AG04450 (cell line): ENCODE measurements around the gene PLXDC2. TPM values are rescaled to one million over a fixed set of nuclear protein-coding genes. Genes with fewer than 3 reads are reported as not detected.

ENCODE experiments used
- CTCF ChIA-PET: fragments of 300-600, 350-600 bp; formaldehyde crosslinking; extraction: SDS; loops from one replicate; lab custom pipeline; 2022; ENCODE audit warnings: antibody characterized with exemption, inconsistent platforms; lab: Charles Lee
- POLR2A ChIA-PET: fragments of 350-600 bp; formaldehyde crosslinking; extraction: SDS; loops from one replicate; lab custom pipeline; 2021; ENCODE audit warnings: antibody characterized with exemption, inconsistent platforms; lab: Yijun Ruan, JAX
- DNase-seq: peaks from one replicate; pipeline ENCODE4 v3.0.0-alpha.2; 2011; ENCODE audit warnings: low read depth, low spot score
- H3K27ac ChIP-seq: one replicate; pipeline ENCODE4 v1.5.1; 2012; ENCODE audit warnings: low read depth, low read length, control low read depth
- H3K27me3 ChIP-seq: one replicate; pipeline ENCODE4 v1.6.0; 2012; ENCODE audit warnings: low read length; ENCODE audit not compliant: control insufficient read depth, insufficient read depth
- H3K4me3 ChIP-seq: 2 replicates; pipeline ENCODE4 v1.5.1; 2011; ENCODE audit warnings: mild to moderate bottlenecking, low read depth, low read length, control low read depth
- H3K9me3 ChIP-seq: 2 replicates; pipeline ENCODE4 v1.5.1; 2012; ENCODE audit warnings: low read length; ENCODE audit not compliant: control insufficient read depth, insufficient read depth
- CTCF ChIP-seq: IDR thresholded peaks from 2 replicates; pipeline ENCODE4 v1.5.1; 2011; ENCODE audit warnings: low read depth, low read length, control low read depth, inconsistent platforms
- polyA plus RNA-seq: library from polyadenylated mRNA; depleted of rRNA; stranded (reverse); fragments of >200 nt; gene quantifications from 2 replicates; pipeline ENCODE4 v1.2.3, GENCODE V29; 2011

PLXDC2 gene
- polyA plus RNA-seq, 1 experiment: 10.4 TPM

GRCh38 chr10:20228729-20229128 lies 412.5 kb downstream of the PLXDC2 start:
- Histone ChIP-seq H3K4me3 (no peak overlapping the region), H3K27ac (no peak overlapping the region), H3K27me3 (no peaks in the 10 kb centered on the region), H3K9me3 (no peaks in the 10 kb centered on the region)
- ChIA-PET POLR2A (no interaction called here), CTCF (no interaction called here)
- no peak for DNase-seq
- TF ChIP-seq CTCF: no peak

DNA sequence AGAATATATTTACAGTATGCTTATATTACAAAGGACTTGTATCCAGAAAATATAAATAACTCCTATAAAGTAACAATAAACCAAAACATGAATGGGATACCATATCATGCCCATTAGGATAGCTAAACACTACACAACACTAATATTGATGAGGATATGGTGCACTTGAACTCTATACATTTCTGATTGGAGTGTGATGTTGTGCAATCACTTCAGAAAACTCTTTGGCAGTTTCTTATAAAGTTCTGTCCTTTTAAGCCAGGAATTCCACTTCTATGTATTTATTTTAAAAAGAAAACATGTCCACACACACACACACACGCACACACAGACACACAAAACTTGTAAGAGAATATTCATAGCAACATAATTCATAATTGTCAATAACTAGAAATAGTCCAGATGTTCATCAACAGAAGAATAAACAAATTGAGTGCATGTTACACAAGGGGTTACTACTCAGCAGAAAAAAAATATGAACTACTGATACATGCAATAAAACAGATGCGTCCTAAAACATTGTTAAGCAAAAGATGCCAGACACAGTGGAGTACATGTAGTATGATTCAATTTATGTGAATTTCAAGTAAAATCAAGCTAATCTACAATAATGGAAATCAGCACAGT lies 416.0 kb downstream of the PLXDC2 start:
- H3K27ac ChIP-seq: no peak overlapping the region
- no peak overlapping the region for H3K4me3 ChIP-seq
- ChIA-PET CTCF (no interaction called here), POLR2A (no interaction called here)
- H3K9me3 ChIP-seq: no peaks in the 10 kb centered on the region
- H3K27me3 ChIP-seq: no peaks in the 10 kb centered on the region
- no peak for DNase-seq
- TF ChIP-seq CTCF: no peak

- ChIA-PET POLR2A (no interaction called here), CTCF (interaction anchor here (0.6 kb wide), 1 partner anchor 75 kb away, joined by 4 read pairs; no protein-coding TSS in a partner anchor)
- DNase-seq: no peak
- H3K4me3 ChIP-seq: no peak overlapping the region
- no peaks in the 10 kb centered on the region for H3K27me3 ChIP-seq
- H3K9me3 ChIP-seq: no peaks in the 10 kb centered on the region
- no peak for TF ChIP-seq CTCF
- no peak overlapping the region for H3K27ac ChIP-seq
These were observed 417.2 kb downstream of the PLXDC2 start for GRCh38 chr10:20233423-20233822.

- no peaks in the 10 kb centered on the region for H3K9me3 ChIP-seq
- no peak for DNase-seq
- CTCF ChIA-PET: no interaction called here
- no peak overlapping the region for H3K27ac ChIP-seq
- no peak for TF ChIP-seq CTCF
- H3K4me3 ChIP-seq: no peak overlapping the region
- no peaks in the 10 kb centered on the region for H3K27me3 ChIP-seq
- POLR2A ChIA-PET: no interaction called here
These were observed 418.3 kb downstream of the PLXDC2 start for GRCh38 chr10:20234579-20234978.

GRCh38 chr10:20237091-20237570 lies 420.9 kb downstream of the PLXDC2 start:
- no peak for TF ChIP-seq CTCF
- no peak for DNase-seq
- Histone ChIP-seq H3K4me3 (no peak overlapping the region), H3K27me3 (no peaks in the 10 kb centered on the region), H3K9me3 (no peaks in the 10 kb centered on the region), H3K27ac (no peak overlapping the region)
- ChIA-PET CTCF (interaction anchor here (1.8 kb wide), 1 partner anchor 13 kb away, joined by 4 read pairs; no protein-coding TSS in a partner anchor), POLR2A (no interaction called here)
